ENCODE measurements around the gene NPC1.

The NPC1 gene

GRCh38 chr18:23539911-23540525 lies 46.3 kb downstream of the NPC1 start:
- H3K23ac ChIP-seq (ENCODE audit: low read length) = no peak overlapping the region
- WGBS (ENCODE audit: extremely low coverage, insufficient coverage, low lambda C conversion rate) = no CpG with 5 or more reads among the region's 9 CpGs
- no peak overlapping the region for H3K4me3 ChIP-seq (ENCODE audit: low read length)
- H3K4me2 ChIP-seq (ENCODE audit: low read length) = no peak overlapping the region
- H3K36me3 ChIP-seq (ENCODE audit: control insufficient read depth, insufficient read depth, low read length) = peaks cover 30% of the 10 kb centered on the region
- H3K18ac ChIP-seq (ENCODE audit: low read length) = no peak overlapping the region
- no peaks in the 10 kb centered on the region for H3K27me3 ChIP-seq (ENCODE audit: insufficient read depth, low read length, poor library complexity)
- no peak overlapping the region for H2BK5ac ChIP-seq (ENCODE audit: low read length)
- no peak overlapping the region for H2BK120ac ChIP-seq (ENCODE audit: low read depth, low read length)
- H3K79me2 ChIP-seq (ENCODE audit: control insufficient read depth, insufficient read depth, low read length) = no peaks in the 10 kb centered on the region
- no peak for DNase-seq
- no peak overlapping the region for H3K4ac ChIP-seq (ENCODE audit: low read depth, low read length)
- no peak overlapping the region for H3K56ac ChIP-seq (ENCODE audit: low read length)
- H3K9ac ChIP-seq (ENCODE audit: low read length) = no peak overlapping the region
- H3K79me1 ChIP-seq (ENCODE audit: low read length) = no peaks in the 10 kb centered on the region
- H4K5ac ChIP-seq (ENCODE audit: low read length) = no peak overlapping the region
- H3K27ac ChIP-seq (ENCODE audit: low read depth, low read length) = no peak overlapping the region
- no peak overlapping the region for H2BK15ac ChIP-seq (replicated peaks; ENCODE audit: low read depth)
- no peaks in the 10 kb centered on the region for H3K4me1 ChIP-seq (ENCODE audit: control insufficient read depth, low read depth, low read length)
- H2AK5ac ChIP-seq (ENCODE audit: low read length) = no peak overlapping the region
- no peak overlapping the region for H4K8ac ChIP-seq (ENCODE audit: low read depth, low read length)

GRCh38 chr18:23539296-23539695 lies 47.0 kb downstream of the NPC1 start:
- no CpG with 5 or more reads among the region's 9 CpGs for WGBS (ENCODE audit: extremely low coverage, insufficient coverage, low lambda C conversion rate)
- Histone ChIP-seq H3K9ac (ENCODE audit: low read length) (no peak overlapping the region), H3K23ac (ENCODE audit: low read length) (no peak overlapping the region), H3K4me2 (ENCODE audit: low read length) (no peak overlapping the region), H3K27me3 (ENCODE audit: insufficient read depth, low read length, poor library complexity) (no peaks in the 10 kb centered on the region), H2AK5ac (ENCODE audit: low read length) (no peak overlapping the region), H2BK120ac (ENCODE audit: low read depth, low read length) (no peak overlapping the region), H4K5ac (ENCODE audit: low read length) (no peak overlapping the region), H3K56ac (ENCODE audit: low read length) (no peak overlapping the region), H3K36me3 (ENCODE audit: control insufficient read depth, insufficient read depth, low read length) (peaks cover 30% of the 10 kb centered on the region), H3K79me2 (ENCODE audit: control insufficient read depth, insufficient read depth, low read length) (no peaks in the 10 kb centered on the region), H3K18ac (ENCODE audit: low read length) (no peak overlapping the region), H2BK15ac (replicated peaks; ENCODE audit: low read depth) (no peak overlapping the region), H3K4me1 (ENCODE audit: control insufficient read depth, low read depth, low read length) (no peaks in the 10 kb centered on the region), H3K27ac (ENCODE audit: low read depth, low read length) (no peak overlapping the region), H3K4me3 (ENCODE audit: low read length) (no peak overlapping the region), H3K4ac (ENCODE audit: low read depth, low read length) (no peak overlapping the region), H3K79me1 (ENCODE audit: low read length) (no peaks in the 10 kb centered on the region), H2BK5ac (ENCODE audit: low read length) (no peak overlapping the region), H4K8ac (ENCODE audit: low read depth, low read length) (no peak overlapping the region)
- no peak for DNase-seq

- H3K27ac ChIP-seq (ENCODE audit: low read depth, low read length) = no peak overlapping the region
- no peaks in the 10 kb centered on the region for H3K27me3 ChIP-seq (ENCODE audit: insufficient read depth, low read length, poor library complexity)
- no peak overlapping the region for H3K9ac ChIP-seq (ENCODE audit: low read length)
- no peak overlapping the region for H3K4me3 ChIP-seq (ENCODE audit: low read length)
- H3K4me1 ChIP-seq (ENCODE audit: control insufficient read depth, low read depth, low read length) = no peaks in the 10 kb centered on the region
- no peak overlapping the region for H4K8ac ChIP-seq (ENCODE audit: low read depth, low read length)
- no peak overlapping the region for H3K23ac ChIP-seq (ENCODE audit: low read length)
- H3K79me1 ChIP-seq (ENCODE audit: low read length) = no peaks in the 10 kb centered on the region
- no peak overlapping the region for H2BK15ac ChIP-seq (replicated peaks; ENCODE audit: low read depth)
- H3K4ac ChIP-seq (ENCODE audit: low read depth, low read length) = no peak overlapping the region
- no peaks in the 10 kb centered on the region for H3K79me2 ChIP-seq (ENCODE audit: control insufficient read depth, insufficient read depth, low read length)
- H3K18ac ChIP-seq (ENCODE audit: low read length) = no peak overlapping the region
- H4K5ac ChIP-seq (ENCODE audit: low read length) = no peak overlapping the region
- WGBS (ENCODE audit: extremely low coverage, insufficient coverage, low lambda C conversion rate) = no CpG with 5 or more reads among the region's 6 CpGs
- no peak overlapping the region for H2AK5ac ChIP-seq (ENCODE audit: low read length)
- H3K56ac ChIP-seq (ENCODE audit: low read length) = no peak overlapping the region
- no peak overlapping the region for H3K4me2 ChIP-seq (ENCODE audit: low read length)
- H3K36me3 ChIP-seq (ENCODE audit: control insufficient read depth, insufficient read depth, low read length) = peaks cover 29% of the 10 kb centered on the region
- no peak for DNase-seq
- no peak overlapping the region for H2BK120ac ChIP-seq (ENCODE audit: low read depth, low read length)
- H2BK5ac ChIP-seq (ENCODE audit: low read length) = no peak overlapping the region
Measured at GRCh38 chr18:23538870-23539269, 47.4 kb downstream of the NPC1 start.

- Histone ChIP-seq H3K4me2 (ENCODE audit: low read length) (no peak overlapping the region), H2BK120ac (ENCODE audit: low read depth, low read length) (no peak overlapping the region), H4K8ac (ENCODE audit: low read depth, low read length) (no peak overlapping the region), H3K56ac (ENCODE audit: low read length) (no peak overlapping the region), H3K27ac (ENCODE audit: low read depth, low read length) (no peak overlapping the region), H3K79me1 (ENCODE audit: low read length) (no peaks in the 10 kb centered on the region), H3K23ac (ENCODE audit: low read length) (no peak overlapping the region), H3K79me2 (ENCODE audit: control insufficient read depth, insufficient read depth, low read length) (no peaks in the 10 kb centered on the region), H3K27me3 (ENCODE audit: insufficient read depth, low read length, poor library complexity) (no peaks in the 10 kb centered on the region), H3K9ac (ENCODE audit: low read length) (no peak overlapping the region), H4K5ac (ENCODE audit: low read length) (no peak overlapping the region), H3K4me3 (ENCODE audit: low read length) (no peak overlapping the region), H3K4ac (ENCODE audit: low read depth, low read length) (no peak overlapping the region), H2BK15ac (replicated peaks; ENCODE audit: low read depth) (no peak overlapping the region), H3K4me1 (ENCODE audit: control insufficient read depth, low read depth, low read length) (no peaks in the 10 kb centered on the region), H2AK5ac (ENCODE audit: low read length) (no peak overlapping the region), H3K18ac (ENCODE audit: low read length) (no peak overlapping the region), H2BK5ac (ENCODE audit: low read length) (no peak overlapping the region), H3K36me3 (ENCODE audit: control insufficient read depth, insufficient read depth, low read length) (peaks cover 29% of the 10 kb centered on the region)
- DNase-seq = no peak
- WGBS (ENCODE audit: extremely low coverage, insufficient coverage, low lambda C conversion rate) = no CpG with 5 or more reads among the region's 9 CpGs
Measured at GRCh38 chr18:23538001-23538400, 48.3 kb downstream of the NPC1 start.

GRCh38 chr18:23537274-23537673 lies 49.0 kb downstream of the NPC1 start:
- peaks cover 24% of the 10 kb centered on the region for H3K36me3 ChIP-seq (ENCODE audit: control insufficient read depth, insufficient read depth, low read length)
- no peak overlapping the region for H4K8ac ChIP-seq (ENCODE audit: low read depth, low read length)
- no CpG with 5 or more reads among the region's 7 CpGs for WGBS (ENCODE audit: extremely low coverage, insufficient coverage, low lambda C conversion rate)
- no peak overlapping the region for H2BK15ac ChIP-seq (replicated peaks; ENCODE audit: low read depth)
- no peaks in the 10 kb centered on the region for H3K4me1 ChIP-seq (ENCODE audit: control insufficient read depth, low read depth, low read length)
- DNase-seq = no peak
- no peak overlapping the region for H3K27ac ChIP-seq (ENCODE audit: low read depth, low read length)
- H2BK120ac ChIP-seq (ENCODE audit: low read depth, low read length) = no peak overlapping the region
- H3K9ac ChIP-seq (ENCODE audit: low read length) = no peak overlapping the region
- H3K79me2 ChIP-seq (ENCODE audit: control insufficient read depth, insufficient read depth, low read length) = no peaks in the 10 kb centered on the region
- no peaks in the 10 kb centered on the region for H3K79me1 ChIP-seq (ENCODE audit: low read length)
- H3K18ac ChIP-seq (ENCODE audit: low read length) = no peak overlapping the region
- no peaks in the 10 kb centered on the region for H3K27me3 ChIP-seq (ENCODE audit: insufficient read depth, low read length, poor library complexity)
- no peak overlapping the region for H3K23ac ChIP-seq (ENCODE audit: low read length)
- H4K5ac ChIP-seq (ENCODE audit: low read length) = no peak overlapping the region
- no peak overlapping the region for H3K4me2 ChIP-seq (ENCODE audit: low read length)
- H3K4ac ChIP-seq (ENCODE audit: low read depth, low read length) = no peak overlapping the region
- no peak overlapping the region for H3K56ac ChIP-seq (ENCODE audit: low read length)
- no peak overlapping the region for H3K4me3 ChIP-seq (ENCODE audit: low read length)
- H2AK5ac ChIP-seq (ENCODE audit: low read length) = no peak overlapping the region
- H2BK5ac ChIP-seq (ENCODE audit: low read length) = no peak overlapping the region

- Histone ChIP-seq H4K5ac (ENCODE audit: low read length) (no peak overlapping the region), H3K4ac (ENCODE audit: low read depth, low read length) (no peak overlapping the region), H2BK5ac (ENCODE audit: low read length) (no peak overlapping the region), H3K56ac (ENCODE audit: low read length) (no peak overlapping the region), H3K4me1 (ENCODE audit: control insufficient read depth, low read depth, low read length) (no peaks in the 10 kb centered on the region), H3K27ac (ENCODE audit: low read depth, low read length) (no peak overlapping the region), H3K4me2 (ENCODE audit: low read length) (no peak overlapping the region), H3K79me2 (ENCODE audit: control insufficient read depth, insufficient read depth, low read length) (no peaks in the 10 kb centered on the region), H3K4me3 (ENCODE audit: low read length) (no peak overlapping the region), H3K27me3 (ENCODE audit: insufficient read depth, low read length, poor library complexity) (no peaks in the 10 kb centered on the region), H3K79me1 (ENCODE audit: low read length) (no peaks in the 10 kb centered on the region), H3K23ac (ENCODE audit: low read length) (no peak overlapping the region), H2AK5ac (ENCODE audit: low read length) (no peak overlapping the region), H2BK120ac (ENCODE audit: low read depth, low read length) (no peak overlapping the region), H3K18ac (ENCODE audit: low read length) (no peak overlapping the region), H2BK15ac (replicated peaks; ENCODE audit: low read depth) (no peak overlapping the region), H3K36me3 (ENCODE audit: control insufficient read depth, insufficient read depth, low read length) (peaks cover 21% of the 10 kb centered on the region), H3K9ac (ENCODE audit: low read length) (no peak overlapping the region), H4K8ac (ENCODE audit: low read depth, low read length) (no peak overlapping the region)
- no CpG with 5 or more reads among the region's 5 CpGs for WGBS (ENCODE audit: extremely low coverage, insufficient coverage, low lambda C conversion rate)
- no peak for DNase-seq
Measured at GRCh38 chr18:23536204-23536603, 50.1 kb downstream of the NPC1 start.

Data from mesendoderm (in vitro differentiated cells).